Measurements from ENCODE around the gene C1orf87.

The C1orf87 gene

GRCh38 chr1:60078182-60078581, 4.6 kb upstream of the C1orf87 start:
- H2BK12ac ChIP-seq (ENCODE audit: low read length), result no peak overlapping the region
- no CpG with 5 or more reads among the region's 4 CpGs for WGBS, 2 donors (ENCODE audit: extremely low coverage in 2 of 2, insufficient read length in 2 of 2, insufficient replicate concordance in 1 of 2)
- DNase-seq (ENCODE audit: low spot score), result no peak
- no peak overlapping the region for H2BK120ac ChIP-seq (ENCODE audit: low read depth, low read length)
- H3K27me3 ChIP-seq (ENCODE audit: control insufficient read depth in 3 of 3, insufficient read depth in 3 of 3, low read depth in 1 of 3, low read length in 3 of 3), result peaks cover 0 to 14% (median 7%) of the 10 kb centered on the region in 3 experiments
- H3K4me3 ChIP-seq (ENCODE audit: low read length in 2 of 2), result no peak overlapping the region
- no peak overlapping the region for H2BK15ac ChIP-seq (ENCODE audit: low read length)
- H3K36me3 ChIP-seq (replicated peaks in 1 of 2; ENCODE audit: control insufficient read depth in 2 of 2, insufficient read depth in 2 of 2, low read length in 2 of 2), result no peaks in the 10 kb centered on the region
- no peak overlapping the region for H4K91ac ChIP-seq (ENCODE audit: low read depth, low read length, poor library complexity)
- no peak overlapping the region for H2AK5ac ChIP-seq (ENCODE audit: low read depth, low read length)
- H3K27ac ChIP-seq (replicated peaks; ENCODE audit: low read length), result no peak overlapping the region
- H4K8ac ChIP-seq (ENCODE audit: low read depth, low read length), result no peak overlapping the region
- no peaks in the 10 kb centered on the region for H3K9me3 ChIP-seq (replicated peaks in 1 of 2; ENCODE audit: control insufficient read depth in 2 of 2, insufficient read depth in 1 of 2, low read depth in 1 of 2, low read length in 2 of 2)
- no peak overlapping the region for H3K4me2 ChIP-seq (ENCODE audit: insufficient read depth, low read length, poor library complexity, severe bottlenecking)
- H3K18ac ChIP-seq (ENCODE audit: low read length), result no peak overlapping the region
- peaks cover 0 to 4% of the 10 kb centered on the region in 2 donors for H3K4me1 ChIP-seq (ENCODE audit: control insufficient read depth in 2 of 2, insufficient read depth in 1 of 2, low read depth in 1 of 2, low read length in 2 of 2)
- H3K9ac ChIP-seq (ENCODE audit: low read depth, low read length, poor library complexity), result no peak overlapping the region
- no peak overlapping the region for H3K4ac ChIP-seq (ENCODE audit: low read length)
- H3K14ac ChIP-seq (ENCODE audit: low read length), result no peak overlapping the region
- H3K79me1 ChIP-seq (ENCODE audit: low read depth, low read length), result no peaks in the 10 kb centered on the region
- H2BK5ac ChIP-seq (ENCODE audit: low read length), result no peak overlapping the region
- no peak overlapping the region for H2AFZ ChIP-seq (ENCODE audit: low read length)
- H3K23ac ChIP-seq (ENCODE audit: low read depth, low read length, poor library complexity), result no peak overlapping the region

- no peak overlapping the region for H3K9ac ChIP-seq (ENCODE audit: low read depth, low read length, poor library complexity)
These were observed 2.3 kb downstream of the C1orf87 start for GRCh38 chr1:60071296-60071695.

GRCh38 chr1:60069691-60070090, 3.9 kb downstream of the C1orf87 start:
- no peak overlapping the region for H3K23ac ChIP-seq (ENCODE audit: low read depth, low read length, poor library complexity)

More at GRCh38 chr1:60071296-60071695, 2.3 kb downstream of the C1orf87 start:
- Histone ChIP-seq H3K18ac (ENCODE audit: low read length) (no peak overlapping the region), H2BK120ac (ENCODE audit: low read depth, low read length) (no peak overlapping the region), H4K8ac (ENCODE audit: low read depth, low read length) (no peak overlapping the region), H2AK5ac (ENCODE audit: low read depth, low read length) (no peak overlapping the region), H3K36me3 (replicated peaks in 1 of 2; ENCODE audit: control insufficient read depth in 2 of 2, insufficient read depth in 2 of 2, low read length in 2 of 2) (no peaks in the 10 kb centered on the region), H3K9me3 (replicated peaks in 1 of 2; ENCODE audit: control insufficient read depth in 2 of 2, insufficient read depth in 1 of 2, low read depth in 1 of 2, low read length in 2 of 2) (no peaks in the 10 kb centered on the region), H2AFZ (ENCODE audit: low read length) (no peak overlapping the region), H2BK12ac (ENCODE audit: low read length) (no peak overlapping the region), H3K4ac (ENCODE audit: low read length) (no peak overlapping the region), H4K91ac (ENCODE audit: low read depth, low read length, poor library complexity) (no peak overlapping the region), H3K4me2 (ENCODE audit: insufficient read depth, low read length, poor library complexity, severe bottlenecking) (no peak overlapping the region), H2BK15ac (ENCODE audit: low read length) (no peak overlapping the region), H3K27ac (replicated peaks; ENCODE audit: low read length) (no peak overlapping the region), H3K4me3 (ENCODE audit: low read length in 2 of 2) (no peak overlapping the region), H3K4me1 (ENCODE audit: control insufficient read depth in 2 of 2, insufficient read depth in 1 of 2, low read depth in 1 of 2, low read length in 2 of 2) (peaks cover 0 to 2% of the 10 kb centered on the region in 2 donors), H3K27me3 (ENCODE audit: control insufficient read depth in 3 of 3, insufficient read depth in 3 of 3, low read depth in 1 of 3, low read length in 3 of 3) (peaks cover 0 to 21% (median 8%) of the 10 kb centered on the region in 3 experiments), H3K23ac (ENCODE audit: low read depth, low read length, poor library complexity) (no peak overlapping the region), H2BK5ac (ENCODE audit: low read length) (no peak overlapping the region), H3K14ac (ENCODE audit: low read length) (no peak overlapping the region), H3K79me1 (ENCODE audit: low read depth, low read length) (no peaks in the 10 kb centered on the region)
- DNase-seq (ENCODE audit: low spot score), result no peak
- no CpG with 5 or more reads among the region's 1 CpG for WGBS, 2 donors (ENCODE audit: extremely low coverage in 2 of 2, insufficient read length in 2 of 2, insufficient replicate concordance in 1 of 2)

GRCh38 chr1:60068393-60069045, 5.1 kb downstream of the C1orf87 start:
- H3K4me1 ChIP-seq (ENCODE audit: control insufficient read depth in 2 of 2, insufficient read depth in 1 of 2, low read depth in 1 of 2, low read length in 2 of 2), result no peaks in the 10 kb centered on the region
- H3K9ac ChIP-seq (ENCODE audit: low read depth, low read length, poor library complexity), result no peak overlapping the region
- no peak overlapping the region for H3K4me2 ChIP-seq (ENCODE audit: insufficient read depth, low read length, poor library complexity, severe bottlenecking)
- H4K91ac ChIP-seq (ENCODE audit: low read depth, low read length, poor library complexity), result no peak overlapping the region
- H3K9me3 ChIP-seq (replicated peaks in 1 of 2; ENCODE audit: control insufficient read depth in 2 of 2, insufficient read depth in 1 of 2, low read depth in 1 of 2, low read length in 2 of 2), result no peaks in the 10 kb centered on the region
- H3K18ac ChIP-seq (ENCODE audit: low read length), result no peak overlapping the region
- no peaks in the 10 kb centered on the region for H3K79me1 ChIP-seq (ENCODE audit: low read depth, low read length)
- no peak overlapping the region for H2BK15ac ChIP-seq (ENCODE audit: low read length)
- H2AFZ ChIP-seq (ENCODE audit: low read length), result no peak overlapping the region
- DNase-seq (ENCODE audit: low spot score), result no peak
- no CpG with 5 or more reads among the region's 1 CpG for WGBS, 2 donors (ENCODE audit: extremely low coverage in 2 of 2, insufficient read length in 2 of 2, insufficient replicate concordance in 1 of 2)
- no peak overlapping the region for H3K4me3 ChIP-seq (ENCODE audit: low read length in 2 of 2)
- no peak overlapping the region for H3K27ac ChIP-seq (replicated peaks; ENCODE audit: low read length)
- no peak overlapping the region for H2BK5ac ChIP-seq (ENCODE audit: low read length)
- no peak overlapping the region for H3K4ac ChIP-seq (ENCODE audit: low read length)
- no peaks in the 10 kb centered on the region for H3K36me3 ChIP-seq (replicated peaks in 1 of 2; ENCODE audit: control insufficient read depth in 2 of 2, insufficient read depth in 2 of 2, low read length in 2 of 2)
- no peak overlapping the region for H3K23ac ChIP-seq (ENCODE audit: low read depth, low read length, poor library complexity)
- no peak overlapping the region for H3K14ac ChIP-seq (ENCODE audit: low read length)
- no peak overlapping the region for H2BK120ac ChIP-seq (ENCODE audit: low read depth, low read length)
- peaks cover 0 to 7% (median 4%) of the 10 kb centered on the region in 3 experiments for H3K27me3 ChIP-seq (ENCODE audit: control insufficient read depth in 3 of 3, insufficient read depth in 3 of 3, low read depth in 1 of 3, low read length in 3 of 3)
- H4K8ac ChIP-seq (ENCODE audit: low read depth, low read length), result no peak overlapping the region
- no peak overlapping the region for H2AK5ac ChIP-seq (ENCODE audit: low read depth, low read length)
- H2BK12ac ChIP-seq (ENCODE audit: low read length), result no peak overlapping the region

More at GRCh38 chr1:60069691-60070090, 3.9 kb downstream of the C1orf87 start:
- Histone ChIP-seq H2BK5ac (ENCODE audit: low read length) (no peak overlapping the region), H3K4me3 (ENCODE audit: low read length in 2 of 2) (no peak overlapping the region), H2BK15ac (ENCODE audit: low read length) (no peak overlapping the region), H3K9me3 (replicated peaks in 1 of 2; ENCODE audit: control insufficient read depth in 2 of 2, insufficient read depth in 1 of 2, low read depth in 1 of 2, low read length in 2 of 2) (no peaks in the 10 kb centered on the region), H3K36me3 (replicated peaks in 1 of 2; ENCODE audit: control insufficient read depth in 2 of 2, insufficient read depth in 2 of 2, low read length in 2 of 2) (no peaks in the 10 kb centered on the region), H2AK5ac (ENCODE audit: low read depth, low read length) (no peak overlapping the region), H2BK120ac (ENCODE audit: low read depth, low read length) (no peak overlapping the region), H3K4me1 (ENCODE audit: control insufficient read depth in 2 of 2, insufficient read depth in 1 of 2, low read depth in 1 of 2, low read length in 2 of 2) (peaks cover 0 to 2% of the 10 kb centered on the region in 2 donors), H3K14ac (ENCODE audit: low read length) (no peak overlapping the region), H2AFZ (ENCODE audit: low read length) (no peak overlapping the region), H3K79me1 (ENCODE audit: low read depth, low read length) (no peaks in the 10 kb centered on the region), H3K18ac (ENCODE audit: low read length) (no peak overlapping the region), H3K9ac (ENCODE audit: low read depth, low read length, poor library complexity) (no peak overlapping the region), H3K4me2 (ENCODE audit: insufficient read depth, low read length, poor library complexity, severe bottlenecking) (no peak overlapping the region), H2BK12ac (ENCODE audit: low read length) (no peak overlapping the region), H3K27me3 (ENCODE audit: control insufficient read depth in 3 of 3, insufficient read depth in 3 of 3, low read depth in 1 of 3, low read length in 3 of 3) (peaks cover 0 to 12% (median 8%) of the 10 kb centered on the region in 3 experiments), H3K4ac (ENCODE audit: low read length) (no peak overlapping the region), H4K8ac (ENCODE audit: low read depth, low read length) (no peak overlapping the region), H3K27ac (replicated peaks; ENCODE audit: low read length) (no peak overlapping the region), H4K91ac (ENCODE audit: low read depth, low read length, poor library complexity) (no peak overlapping the region)
- DNase-seq (ENCODE audit: low spot score), result no peak
- WGBS, 2 donors (ENCODE audit: extremely low coverage in 2 of 2, insufficient read length in 2 of 2, insufficient replicate concordance in 1 of 2), result no CpG with 5 or more reads among the region's 1 CpG

All from neuronal stem cell (in vitro differentiated cells).